Right lobe of liver (tissue), 6 donors: ENCODE data around the gene PRR14. TPM values are rescaled to one million over a fixed set of nuclear protein-coding genes. Genes with fewer than 3 reads are reported as not detected.
"Not testable (repeated sequence)": the region's sequence is repeated elsewhere in the genome, so short reads cannot be mapped to it uniquely, and the experiment has no call there.

Experiments
- ATAC-seq, 4 donors: fragments of 200-7000 bp; cut with Tn5 transposase; one replicate each; pipeline ENCODE4 v1.9.1; 2020; ENCODE audit warnings: mild to moderate bottlenecking in 4 of 4, moderate library complexity in 4 of 4
- DNase-seq, 3 donors: peaks; one replicate each; pipeline ENCODE4 v3.0.0-alpha.2; 2020
- H3K27ac ChIP-seq, 3 donors: fragments of 200-600 bp; one replicate each; pipeline ENCODE4 v1.8.0; 2022
- H3K27me3 ChIP-seq, 2 donors: fragments of 200-600 bp; one replicate each; pipeline ENCODE4 v1.8.0; 2022
- H3K36me3 ChIP-seq, 4 donors: fragments of 200-600 bp; sonication (generic) in 1 of 4; one replicate each; pipeline versions ENCODE4 v1.5.1 to v1.8.0; 2017 to 2022; ENCODE audit warnings: control low read depth in 1 of 4
- H3K4me1 ChIP-seq, 4 donors: fragments of 200-600 bp; sonication (generic) in 1 of 4; one replicate each; pipeline versions ENCODE4 v1.5.1 to v1.8.0; 2017 to 2022; ENCODE audit warnings: control low read depth in 1 of 4
- H3K4me3 ChIP-seq, 3 donors: fragments of 200-600 bp; one replicate each; pipeline ENCODE4 v1.8.0; 2022
- H3K9me3 ChIP-seq, 4 donors: fragments of 200-600 bp; sonication (generic) in 1 of 4; one replicate each; pipeline versions ENCODE4 v1.5.1 to v1.8.0; 2017 to 2022; ENCODE audit warnings: control low read depth in 1 of 4
- CTCF ChIP-seq, 4 donors: fragments of 200-600 bp in 3 of 4; fragments of 450-650 bp in 1 of 4; IDR thresholded peaks; one replicate each; pipeline versions ENCODE4 v1.5.1 to v1.8.0; 2016 to 2022; ENCODE audit warnings: antibody characterized with exemption in 4 of 4, mild to moderate bottlenecking in 2 of 4
- POLR2A ChIP-seq: fragments of 450-650 bp; IDR thresholded peaks from one replicate; pipeline ENCODE4 v1.6.1; 2017; ENCODE audit warnings: antibody characterized with exemption, mild to moderate bottlenecking
- WGBS: methylation state at CpG from one replicate; pipeline ENCODE4 v1.1.6; 2018; ENCODE audit warnings: low coverage, low lambda C conversion rate; ENCODE audit not compliant: insufficient coverage; ENCODE audit errors: missing lambda C conversion rate; 5-methylcytosine and 5-hydroxymethylcytosine counted together
- intact Hi-C, 2 donors: fragments of 100-400 bp; cut with DNase I; formaldehyde crosslinking; loops; one replicate each; pipeline versions ENCODE4 v1.11.2 to v1.14.1; 2022
- total RNA-seq, 6 experiments: library from RNA; depleted of rRNA in 2 of 6; stranded (reverse); fragments of >200 nt in 2 of 6; fragmentation: NEBNext Ultra II Directional in 3 of 6; extraction: Animal tissue kit (Norgen Biotek cat#: 25700) in 3 of 6; gene quantifications; one replicate each; pipeline versions ENCODE4 v1.1.0 to v1.2.4, GENCODE V29; 2016 to 2023
- donor health status: DM: no; HTN: yes; CAD: no.
- donor health status: DM: no; HTN: no; CAD: no.
- donor health status: DM: no; HTN: no; CAD: no.
- donor health status: DM: no; HTN: yes; CAD: no.
- donor health status: DM: no; HTN: yes; CAD: no.

Gene PRR14
- total RNA-seq, 6 experiments from 2014 or later = 12.8 to 23.0 (median 17.6) TPM

DNA sequence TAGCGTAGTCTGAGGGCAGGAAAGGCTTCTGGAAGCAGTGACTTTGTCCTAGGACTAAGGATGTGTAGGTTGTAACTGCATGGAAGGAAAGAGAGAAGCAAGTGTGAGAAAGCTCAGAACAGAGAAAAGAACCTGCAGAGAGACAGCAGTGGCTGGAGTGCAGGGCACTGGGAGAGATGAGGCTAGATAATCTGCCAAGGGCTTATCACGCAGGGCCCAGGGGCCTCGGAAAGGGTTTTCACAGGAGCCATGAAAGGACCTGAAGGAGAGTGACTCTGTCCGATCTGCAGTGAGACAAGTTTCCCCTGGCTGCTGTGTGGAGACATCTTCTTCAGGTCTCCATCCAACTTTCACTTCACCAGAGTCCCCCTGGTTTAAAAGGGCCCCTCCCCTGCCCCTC is 41.1 kb downstream of the PRR14 start:
- Histone ChIP-seq H3K27ac (no peak overlapping the region), H3K9me3 (no peaks in the 10 kb centered on the region), H3K27me3 (no peaks in the 10 kb centered on the region), H3K4me1 (no peaks in the 10 kb centered on the region), H3K36me3 (no peaks in the 10 kb centered on the region), H3K4me3 (no peak overlapping the region)
- ATAC-seq (no peak), DNase-seq (no peak)
- intact Hi-C loops = no loop called here
- TF ChIP-seq CTCF (IDR thresholded peaks at IDR 0.05) (no peak), POLR2A (no peak)
- WGBS = 63% methylated on average over 4 of the region's 4 CpGs

DNA sequence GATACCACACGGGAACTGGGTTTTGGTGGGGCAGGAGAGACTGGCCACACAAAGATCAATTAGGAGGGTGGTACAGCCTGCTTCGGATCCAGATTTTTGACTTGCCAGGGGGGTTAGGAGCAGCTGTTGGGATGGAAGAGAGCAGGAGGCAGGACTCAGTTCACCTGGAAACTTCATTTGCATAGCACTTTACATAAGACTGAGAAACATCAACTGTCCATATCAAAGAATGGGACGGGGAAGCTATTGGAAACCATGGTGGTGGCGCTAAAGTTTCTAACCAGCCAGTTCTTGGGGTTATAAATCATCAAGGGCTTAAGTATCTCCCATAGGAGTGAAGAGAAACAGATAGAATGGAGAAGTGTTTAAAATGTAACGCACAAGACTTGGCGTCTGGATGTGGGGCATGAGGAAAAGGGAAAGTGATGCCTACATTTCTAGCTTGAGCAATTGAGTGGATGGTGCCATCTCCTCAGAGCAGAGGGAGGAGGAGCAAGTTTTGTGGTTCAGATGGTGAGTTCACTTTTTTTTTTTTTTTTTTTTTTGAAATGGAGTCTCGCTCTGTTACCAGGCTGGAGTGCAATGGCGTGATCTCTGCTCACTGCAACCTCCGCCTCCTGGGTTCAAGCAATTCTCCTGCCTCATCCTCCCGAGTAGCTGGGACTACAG is 41.8 kb downstream of the PRR14 start:
- Histone ChIP-seq H3K36me3 (no peaks in the 10 kb centered on the region), H3K27me3 (no peaks in the 10 kb centered on the region), H3K4me1 (peaks cover 0 to 4% (median 2%) of the 10 kb centered on the region in 4 donors), H3K4me3 (no peak overlapping the region), H3K9me3 (no peaks in the 10 kb centered on the region), H3K27ac (no peak overlapping the region)
- WGBS = 76% methylated on average over 7 of the region's 10 CpGs
- intact Hi-C loops = no loop called here
- DNase-seq = no peak
- TF ChIP-seq CTCF (IDR thresholded peaks at IDR 0.05) = no peak
- no peak for TF ChIP-seq POLR2A
- no peak for ATAC-seq

- H3K9me3 ChIP-seq = no peaks in the 10 kb centered on the region
- TF ChIP-seq CTCF (IDR thresholded peaks at IDR 0.05) (no peak), POLR2A (no peak)
- no peaks in the 10 kb centered on the region for H3K36me3 ChIP-seq
- intact Hi-C loops = no loop called here
- WGBS = 39% methylated on average over 8 of the region's 11 CpGs
- peaks cover 0 to 13% (median 6%) of the 10 kb centered on the region in 4 donors for H3K4me1 ChIP-seq
- no peak overlapping the region for H3K27ac ChIP-seq
- ATAC-seq (no peak), DNase-seq (no peak)
- no peak overlapping the region for H3K4me3 ChIP-seq
- H3K27me3 ChIP-seq = no peaks in the 10 kb centered on the region
Measured at GRCh38 chr16:30694926-30695693, 44.4 kb downstream of the PRR14 start.

DNA sequence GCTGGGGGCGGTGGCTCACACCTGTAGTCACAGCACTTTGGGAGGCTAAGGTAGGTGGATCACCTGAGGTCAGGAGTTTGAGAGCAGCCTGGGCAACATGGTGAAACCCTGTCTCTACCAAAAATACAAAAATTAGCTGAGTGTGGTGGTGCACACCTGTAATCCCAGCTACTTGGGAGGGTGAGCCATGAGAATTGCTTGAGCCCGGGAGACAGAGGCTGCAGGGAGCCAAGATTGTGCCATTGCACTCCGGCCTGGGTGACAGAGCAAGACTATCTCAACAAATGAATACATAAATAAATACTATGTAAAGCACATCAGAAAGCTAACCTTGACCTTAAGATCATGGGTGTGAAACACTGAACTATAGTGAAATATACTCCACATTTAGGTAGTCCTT is 45.9 kb downstream of the PRR14 start:
- intact Hi-C loops, H3K4me3 ChIP-seq, DNase-seq, H3K27me3 ChIP-seq, H3K9me3 ChIP-seq, ATAC-seq, H3K27ac ChIP-seq: not testable (repeated sequence)
- peaks cover 0 to 15% (median 8%) of the 10 kb centered on the region in 4 donors for H3K36me3 ChIP-seq
- WGBS = 78% methylated on average over 1 of the region's 3 CpGs
- H3K4me1 ChIP-seq = peaks cover 0 to 21% (median 10%) of the 10 kb centered on the region in 4 donors
